Stomach (tissue), 4 donors: Measurements from ENCODE around the gene CCR5AS.

Experiments used
- EP300 ChIP-seq: sonication (generic); formaldehyde crosslinking; IDR thresholded peaks from one replicate; pipeline ENCODE4 v1.6.1; 2017; ENCODE audit warnings: antibody characterized with exemption
- POLR2A ChIP-seq, 4 donors: fragments of 450-650 bp; IDR thresholded peaks; one replicate each; pipeline ENCODE4 v1.6.1; 2016; ENCODE audit warnings: antibody characterized with exemption in 4 of 4, control low read depth in 2 of 4, mild to moderate bottlenecking in 1 of 4, moderate library complexity in 1 of 4
- TF ChIP-seq, protein P1 (sequence below), 7 experiments: fragments of 450-650 bp in 4 of 7; fragments of 200-600 bp in 3 of 7; sonication (generic) in 3 of 7; IDR thresholded peaks; one replicate each; pipeline ENCODE4 v1.5.1; 2016 to 2019; ENCODE audit warnings: antibody characterized with exemption in 7 of 7, control low read depth in 2 of 7, mild to moderate bottlenecking in 1 of 7

GRCh38 chr3:46440531-46441294 lies 33.8 kb upstream of the CCR5AS start:
- TF ChIP-seq, protein P1, sequence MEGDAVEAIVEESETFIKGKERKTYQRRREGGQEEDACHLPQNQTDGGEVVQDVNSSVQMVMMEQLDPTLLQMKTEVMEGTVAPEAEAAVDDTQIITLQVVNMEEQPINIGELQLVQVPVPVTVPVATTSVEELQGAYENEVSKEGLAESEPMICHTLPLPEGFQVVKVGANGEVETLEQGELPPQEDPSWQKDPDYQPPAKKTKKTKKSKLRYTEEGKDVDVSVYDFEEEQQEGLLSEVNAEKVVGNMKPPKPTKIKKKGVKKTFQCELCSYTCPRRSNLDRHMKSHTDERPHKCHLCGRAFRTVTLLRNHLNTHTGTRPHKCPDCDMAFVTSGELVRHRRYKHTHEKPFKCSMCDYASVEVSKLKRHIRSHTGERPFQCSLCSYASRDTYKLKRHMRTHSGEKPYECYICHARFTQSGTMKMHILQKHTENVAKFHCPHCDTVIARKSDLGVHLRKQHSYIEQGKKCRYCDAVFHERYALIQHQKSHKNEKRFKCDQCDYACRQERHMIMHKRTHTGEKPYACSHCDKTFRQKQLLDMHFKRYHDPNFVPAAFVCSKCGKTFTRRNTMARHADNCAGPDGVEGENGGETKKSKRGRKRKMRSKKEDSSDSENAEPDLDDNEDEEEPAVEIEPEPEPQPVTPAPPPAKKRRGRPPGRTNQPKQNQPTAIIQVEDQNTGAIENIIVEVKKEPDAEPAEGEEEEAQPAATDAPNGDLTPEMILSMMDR (IDR thresholded peaks at IDR 0.05) = no peak
- TF ChIP-seq POLR2A (IDR thresholded peaks at IDR 0.05) (no peak), EP300 (no peak)
